Measurements from ENCODE around the gene RTN3. TPM values are rescaled to one million over a fixed set of nuclear protein-coding genes. Genes with fewer than 3 reads are reported as not detected.

Gene RTN3
- total RNA-seq, 1 donor from 2014 or later, result 29.0 TPM

DNA sequence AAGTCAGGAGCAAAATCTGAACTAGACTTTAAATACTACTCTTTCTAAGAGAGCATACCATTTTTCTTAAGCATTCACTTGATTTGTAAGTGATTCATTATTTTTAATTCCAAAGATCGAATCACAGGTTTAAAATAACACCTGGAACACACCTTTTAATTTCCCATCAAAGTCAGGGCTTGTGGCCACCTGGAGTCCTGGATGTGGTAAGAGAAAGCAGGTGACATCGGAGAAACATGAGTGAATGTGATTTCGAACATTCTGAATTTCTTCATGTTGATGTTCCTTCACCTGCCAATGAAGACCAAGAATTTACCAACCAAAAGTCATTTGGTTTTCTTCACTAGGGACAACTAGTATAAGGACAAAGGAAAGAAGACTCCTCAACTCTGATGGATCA is 38.1 kb upstream of the RTN3 start:
- Histone ChIP-seq H3K36me3 (ENCODE audit: control insufficient read depth, insufficient read depth, low read length) (peaks cover 12% of the 10 kb centered on the region), H3K4me3 (ENCODE audit: low read depth, low read length) (no peak overlapping the region), H3K27me3 (ENCODE audit: control insufficient read depth, insufficient read depth, low read length) (no peaks in the 10 kb centered on the region)
- no peak for FAIRE-seq
- TF ChIP-seq, protein P1, sequence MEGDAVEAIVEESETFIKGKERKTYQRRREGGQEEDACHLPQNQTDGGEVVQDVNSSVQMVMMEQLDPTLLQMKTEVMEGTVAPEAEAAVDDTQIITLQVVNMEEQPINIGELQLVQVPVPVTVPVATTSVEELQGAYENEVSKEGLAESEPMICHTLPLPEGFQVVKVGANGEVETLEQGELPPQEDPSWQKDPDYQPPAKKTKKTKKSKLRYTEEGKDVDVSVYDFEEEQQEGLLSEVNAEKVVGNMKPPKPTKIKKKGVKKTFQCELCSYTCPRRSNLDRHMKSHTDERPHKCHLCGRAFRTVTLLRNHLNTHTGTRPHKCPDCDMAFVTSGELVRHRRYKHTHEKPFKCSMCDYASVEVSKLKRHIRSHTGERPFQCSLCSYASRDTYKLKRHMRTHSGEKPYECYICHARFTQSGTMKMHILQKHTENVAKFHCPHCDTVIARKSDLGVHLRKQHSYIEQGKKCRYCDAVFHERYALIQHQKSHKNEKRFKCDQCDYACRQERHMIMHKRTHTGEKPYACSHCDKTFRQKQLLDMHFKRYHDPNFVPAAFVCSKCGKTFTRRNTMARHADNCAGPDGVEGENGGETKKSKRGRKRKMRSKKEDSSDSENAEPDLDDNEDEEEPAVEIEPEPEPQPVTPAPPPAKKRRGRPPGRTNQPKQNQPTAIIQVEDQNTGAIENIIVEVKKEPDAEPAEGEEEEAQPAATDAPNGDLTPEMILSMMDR (IDR thresholded peaks at IDR 0.05; ENCODE audit: insufficient read depth, low read length, severe bottlenecking), result no peak
- no peak for DNase-seq (ENCODE audit: low read depth)

DNA sequence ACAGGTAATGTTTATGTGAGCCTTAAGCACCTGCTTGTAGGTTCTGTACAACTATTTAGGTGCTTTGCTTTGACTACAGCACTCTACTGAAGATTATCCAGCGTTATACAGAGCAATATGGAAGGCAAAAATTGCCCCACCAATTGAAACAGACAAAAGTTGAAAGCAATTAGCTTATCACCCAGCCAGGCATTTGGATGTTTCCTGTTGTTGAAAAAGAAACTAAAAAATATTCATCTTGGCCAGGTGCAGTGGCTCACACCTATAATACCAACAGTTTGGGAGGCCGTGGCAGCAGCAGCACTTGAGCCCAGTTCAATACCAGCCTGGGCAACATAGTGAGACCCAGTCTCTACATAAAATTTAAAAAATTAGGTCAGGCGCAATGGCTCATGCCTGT is 28.6 kb upstream of the RTN3 start:
- TF ChIP-seq, protein P1 (IDR thresholded peaks at IDR 0.05; ENCODE audit: insufficient read depth, low read length, severe bottlenecking), result no peak
- H3K4me3 ChIP-seq (ENCODE audit: low read depth, low read length), result no peak overlapping the region
- H3K36me3 ChIP-seq (ENCODE audit: control insufficient read depth, insufficient read depth, low read length), result peaks cover 8% of the 10 kb centered on the region
- no peaks in the 10 kb centered on the region for H3K27me3 ChIP-seq (ENCODE audit: control insufficient read depth, insufficient read depth, low read length)
- DNase-seq (ENCODE audit: low read depth) (no peak), FAIRE-seq (no peak)

DNA sequence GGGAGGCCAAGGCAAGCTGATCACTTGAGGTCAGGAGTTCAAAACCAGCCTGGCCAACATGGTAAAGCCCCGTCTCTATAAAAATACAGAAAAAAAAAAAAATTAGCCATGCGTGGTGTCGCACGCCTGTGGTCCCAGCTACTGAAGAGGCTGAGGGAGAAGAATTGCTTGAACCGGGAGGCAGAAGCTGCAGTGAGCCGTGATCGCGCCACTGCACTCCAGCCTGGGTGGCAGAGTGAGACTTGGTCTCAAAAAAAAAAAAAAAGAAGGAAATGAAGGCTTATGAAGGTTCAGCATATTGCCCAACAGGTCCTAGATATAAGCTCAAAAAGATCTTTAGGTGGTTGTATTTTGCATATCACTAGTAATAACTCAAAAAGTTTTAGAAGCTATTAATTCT is 20.3 kb upstream of the RTN3 start:
- Histone ChIP-seq H3K27me3 (ENCODE audit: control insufficient read depth, insufficient read depth, low read length) (no peaks in the 10 kb centered on the region), H3K4me3 (ENCODE audit: low read depth, low read length) (no peak overlapping the region), H3K36me3 (ENCODE audit: control insufficient read depth, insufficient read depth, low read length) (no peaks in the 10 kb centered on the region)
- TF ChIP-seq, protein P1 (IDR thresholded peaks at IDR 0.05; ENCODE audit: insufficient read depth, low read length, severe bottlenecking), result no peak
- DNase-seq (ENCODE audit: low read depth) (no peak), FAIRE-seq (no peak)

DNA sequence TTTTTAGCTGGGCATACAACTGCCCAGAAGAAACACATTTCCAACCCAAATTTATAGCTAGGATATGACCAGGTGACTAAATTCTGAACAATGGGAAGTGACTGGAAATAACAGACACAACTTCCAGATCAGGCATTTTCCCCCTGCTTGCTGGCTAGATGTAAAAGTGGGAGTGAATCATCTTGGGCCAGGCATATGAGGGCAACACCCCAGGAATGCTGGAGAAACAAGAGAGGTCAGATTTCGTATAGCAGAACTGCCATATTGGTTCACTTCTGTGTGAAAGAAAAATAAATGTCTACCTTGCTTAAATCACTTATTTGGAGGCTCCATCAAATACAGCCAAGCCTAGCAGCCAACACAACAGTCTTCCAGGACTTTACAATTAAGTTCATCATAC is 17.5 kb upstream of the RTN3 start:
- FAIRE-seq (no peak), DNase-seq (ENCODE audit: low read depth) (peak; percentile 74)
- no peak overlapping the region for H3K4me3 ChIP-seq (ENCODE audit: low read depth, low read length)
- TF ChIP-seq, protein P1 (IDR thresholded peaks at IDR 0.05; ENCODE audit: insufficient read depth, low read length, severe bottlenecking), result no peak
- H3K36me3 ChIP-seq (ENCODE audit: control insufficient read depth, insufficient read depth, low read length), result no peaks in the 10 kb centered on the region
- no peaks in the 10 kb centered on the region for H3K27me3 ChIP-seq (ENCODE audit: control insufficient read depth, insufficient read depth, low read length)

DNA sequence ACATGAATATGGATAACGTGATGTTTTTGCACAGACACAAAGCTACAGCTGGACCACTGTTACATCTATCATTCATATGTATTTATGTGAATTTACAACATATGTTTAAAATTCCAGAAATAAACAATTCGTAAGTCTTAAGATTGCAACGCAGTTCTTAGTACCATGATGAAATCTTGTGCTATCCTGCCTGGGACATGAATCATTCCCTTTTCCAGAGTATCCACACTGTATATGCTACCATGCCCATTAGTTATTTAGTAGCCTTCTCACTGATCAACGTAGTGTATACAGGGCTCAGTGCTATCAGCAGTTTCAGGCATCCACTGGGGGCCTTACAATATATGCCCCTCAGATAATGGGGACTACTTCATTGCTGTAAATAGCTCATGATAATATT is 14.4 kb upstream of the RTN3 start:
- Histone ChIP-seq H3K4me3 (ENCODE audit: low read depth, low read length) (no peak overlapping the region), H3K36me3 (ENCODE audit: control insufficient read depth, insufficient read depth, low read length) (no peaks in the 10 kb centered on the region), H3K27me3 (ENCODE audit: control insufficient read depth, insufficient read depth, low read length) (no peaks in the 10 kb centered on the region)
- TF ChIP-seq, protein P1 (IDR thresholded peaks at IDR 0.05; ENCODE audit: insufficient read depth, low read length, severe bottlenecking), result no peak
- no peak for FAIRE-seq
- DNase-seq (ENCODE audit: low read depth), result peak; percentile 59

DNA sequence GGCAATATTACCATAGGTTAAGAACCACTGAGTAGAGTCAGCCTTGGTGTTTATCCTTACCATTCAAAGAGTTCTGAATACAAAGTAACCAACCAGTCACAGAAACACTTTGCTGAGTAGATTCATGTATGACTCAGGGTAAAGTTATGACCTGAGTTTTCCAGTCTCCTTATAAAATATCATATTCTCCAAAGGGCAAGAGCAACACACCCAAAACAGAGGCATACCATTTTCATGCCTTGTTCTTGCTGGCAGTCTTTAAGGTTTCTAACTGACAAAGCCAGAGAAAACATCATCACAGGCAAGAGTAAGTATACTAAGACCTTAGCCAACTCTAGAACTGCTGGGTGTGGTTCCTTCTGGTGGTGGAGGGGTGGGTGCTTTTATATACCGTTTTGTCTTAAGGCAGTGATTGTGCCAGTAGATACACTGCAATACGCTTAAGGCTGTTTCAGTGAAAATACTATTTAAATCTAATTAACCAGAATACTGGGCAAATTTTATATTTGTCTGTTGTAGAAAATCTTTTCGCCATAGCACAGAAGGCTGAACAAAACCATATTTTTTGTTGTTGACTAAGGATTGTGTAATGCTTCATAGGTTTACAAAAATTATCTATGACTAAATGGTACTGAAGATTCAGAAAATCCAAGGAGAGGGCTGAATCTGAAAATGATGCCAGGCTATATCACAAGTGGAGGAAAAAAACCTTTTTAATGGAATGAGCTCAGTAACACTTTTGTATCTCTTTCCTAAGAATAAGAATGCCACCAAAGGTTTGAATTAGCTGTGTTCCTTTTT is 13.1 kb upstream of the RTN3 start:
- DNase-seq (ENCODE audit: low read depth), result peak; percentile 96
- Histone ChIP-seq H3K27me3 (ENCODE audit: control insufficient read depth, insufficient read depth, low read length) (no peaks in the 10 kb centered on the region), H3K4me3 (ENCODE audit: low read depth, low read length) (no peak overlapping the region), H3K36me3 (ENCODE audit: control insufficient read depth, insufficient read depth, low read length) (no peaks in the 10 kb centered on the region)
- FAIRE-seq, result no peak
- TF ChIP-seq, protein P1 (IDR thresholded peaks at IDR 0.05; ENCODE audit: insufficient read depth, low read length, severe bottlenecking), result no peak
